SK-N-SH treated with all-trans-retinoic acid at 6 μM for 48 hours (cell line): Measurements from ENCODE around the gene NYAP2.

Experiments used
- ATAC-seq: fragments of 200-7000 bp; cut with Tn5 transposase; 3 replicates; pipeline ENCODE4 v1.9.1; 2020; ENCODE audit warnings: mild to moderate bottlenecking, moderate library complexity
- ARNTL ChIP-seq: fragments of 450-650 bp; formaldehyde crosslinking; IDR thresholded peaks from 2 replicates; pipeline ENCODE4 v1.5.0; 2020; ENCODE audit warnings: low read depth, mild to moderate bottlenecking, moderate library complexity, borderline replicate concordance
- BACH2 ChIP-seq: fragments of 250-450 bp; sonication (Bioruptor Pico); IDR thresholded peaks from 2 replicates; pipeline ENCODE4 v1.9.0; 2021; ENCODE audit warnings: mild to moderate bottlenecking, borderline replicate concordance
- CREB5 ChIP-seq: fragments of 250-450 bp; sonication (Bioruptor Pico); IDR thresholded peaks from 2 replicates; pipeline ENCODE4 v1.5.1; 2020; ENCODE audit warnings: low read depth, mild to moderate bottlenecking, moderate library complexity
- CSRNP3 ChIP-seq: fragments of 250-450 bp; sonication (Bioruptor Pico); IDR thresholded peaks from 2 replicates; pipeline ENCODE4 v1.5.1; 2021; ENCODE audit warnings: mild to moderate bottlenecking, moderate library complexity
- ESRRG ChIP-seq: fragments of 250-450 bp; sonication (Bioruptor Pico); IDR thresholded peaks from 2 replicates; pipeline ENCODE4 v1.6.1; 2021; ENCODE audit warnings: mild to moderate bottlenecking
- ISL1 ChIP-seq: fragments of 250-450 bp; sonication (Bioruptor Pico); IDR thresholded peaks from 2 replicates; pipeline ENCODE4 v2.1.2; 2022; ENCODE audit warnings: mild to moderate bottlenecking, moderate library complexity
- OSR1 ChIP-seq: fragments of 250-450 bp; sonication (Bioruptor Pico); IDR thresholded peaks from 2 replicates; pipeline ENCODE4 v1.8.0; 2022; ENCODE audit warnings: moderate library complexity, mild to moderate bottlenecking, inconsistent platforms
- PATZ1 ChIP-seq: fragments of 250-450 bp; sonication (Bioruptor Pico); IDR thresholded peaks from 2 replicates; pipeline ENCODE4 v1.8.0; 2020; ENCODE audit warnings: mild to moderate bottlenecking, moderate library complexity, borderline replicate concordance
- PPARA ChIP-seq: fragments of 250-450 bp; sonication (Bioruptor Pico); IDR thresholded peaks from 2 replicates; pipeline ENCODE4 v1.5.0; 2020; ENCODE audit warnings: mild to moderate bottlenecking, borderline replicate concordance
- RARB ChIP-seq: fragments of 250-450 bp; sonication (Bioruptor Pico); IDR thresholded peaks from 2 replicates; pipeline ENCODE4 v1.8.0; 2021; ENCODE audit warnings: mild to moderate bottlenecking, moderate library complexity
- SNAI2 ChIP-seq: fragments of 250-450 bp; sonication (Bioruptor Pico); IDR thresholded peaks from 2 replicates; pipeline ENCODE4 v1.5.0; 2020; ENCODE audit warnings: mild to moderate bottlenecking, moderate library complexity
- TOX ChIP-seq: fragments of 250-450 bp; sonication (Bioruptor Pico); IDR thresholded peaks from 2 replicates; pipeline ENCODE4 v1.8.0; 2021; ENCODE audit warnings: mild to moderate bottlenecking, moderate library complexity, borderline replicate concordance
- TSHZ2 ChIP-seq: fragments of 250-450 bp; sonication (Bioruptor Pico); IDR thresholded peaks from 2 replicates; pipeline ENCODE4 v1.5.0; 2020; ENCODE audit warnings: mild to moderate bottlenecking, moderate library complexity
- ZC3H10 ChIP-seq: fragments of 250-450 bp; sonication (Bioruptor Pico); IDR thresholded peaks from 2 replicates; pipeline ENCODE4 v1.5.1; 2021; ENCODE audit warnings: mild to moderate bottlenecking, moderate library complexity
- ZFP3 ChIP-seq: fragments of 250-450 bp; sonication (Bioruptor Pico); IDR thresholded peaks from 2 replicates; pipeline ENCODE4 v1.5.0; 2020; ENCODE audit warnings: mild to moderate bottlenecking, moderate library complexity
- ZFP30 ChIP-seq: fragments of 450-650 bp; formaldehyde crosslinking; IDR thresholded peaks from 2 replicates; pipeline ENCODE4 v1.5.0; 2022; ENCODE audit warnings: mild to moderate bottlenecking, moderate library complexity
- ZNF565 ChIP-seq: fragments of 450-650 bp; formaldehyde crosslinking; conservative IDR thresholded peaks from 2 replicates; pipeline ENCODE4 v1.5.0; 2020; ENCODE audit warnings: low read depth, mild to moderate bottlenecking, moderate library complexity
- ZNF8 ChIP-seq: fragments of 450-650 bp; formaldehyde crosslinking; IDR thresholded peaks from 2 replicates; pipeline ENCODE4 v1.5.0; 2020; ENCODE audit warnings: mild to moderate bottlenecking, moderate library complexity
- TF ChIP-seq, protein P1 (sequence below): fragments of 250-450 bp; sonication (Bioruptor Pico); IDR thresholded peaks from 2 replicates; pipeline ENCODE4 v1.8.0; 2021; ENCODE audit warnings: low read depth, mild to moderate bottlenecking, moderate library complexity, borderline replicate concordance

Gene NYAP2

DNA sequence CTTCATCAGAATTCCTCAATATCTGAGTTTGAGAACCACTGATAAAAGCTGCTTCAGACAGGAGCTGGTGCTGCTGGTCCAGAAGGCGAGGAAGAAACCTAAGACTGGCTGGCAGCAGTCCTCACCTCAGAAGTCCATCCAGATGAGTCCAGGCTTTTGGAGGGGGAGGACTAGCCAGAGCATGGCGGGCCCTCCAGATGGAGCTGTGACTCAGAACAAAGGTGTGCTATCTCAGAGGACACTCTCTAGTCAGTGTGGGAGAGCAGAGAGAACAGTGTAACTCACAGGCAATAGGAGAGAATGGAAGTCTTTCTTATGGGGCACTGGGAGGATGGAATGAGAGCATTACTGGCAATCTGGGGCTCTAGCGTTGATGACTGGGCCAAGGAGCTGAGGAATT, 191.4 kb downstream of the NYAP2 start (continued):
- no peak for TF ChIP-seq CREB5
- TF ChIP-seq ISL1 (CRISPR knock-in tag): no peak
- TF ChIP-seq OSR1 (CRISPR knock-in tag): no peak
- no peak for TF ChIP-seq SNAI2 (CRISPR knock-in tag)
- no peak for TF ChIP-seq ZFP30 (CRISPR knock-in tag)
- no peak for TF ChIP-seq CSRNP3 (CRISPR knock-in tag)
- no peak for TF ChIP-seq ESRRG (CRISPR knock-in tag)
- TF ChIP-seq ZNF565: no peak

- TF ChIP-seq SNAI2 (CRISPR knock-in tag) (no peak), ESRRG (CRISPR knock-in tag) (no peak)
- no peak for ATAC-seq
These were observed 198.4 kb downstream of the NYAP2 start for GRCh38 chr2:225597911-225598310.

DNA sequence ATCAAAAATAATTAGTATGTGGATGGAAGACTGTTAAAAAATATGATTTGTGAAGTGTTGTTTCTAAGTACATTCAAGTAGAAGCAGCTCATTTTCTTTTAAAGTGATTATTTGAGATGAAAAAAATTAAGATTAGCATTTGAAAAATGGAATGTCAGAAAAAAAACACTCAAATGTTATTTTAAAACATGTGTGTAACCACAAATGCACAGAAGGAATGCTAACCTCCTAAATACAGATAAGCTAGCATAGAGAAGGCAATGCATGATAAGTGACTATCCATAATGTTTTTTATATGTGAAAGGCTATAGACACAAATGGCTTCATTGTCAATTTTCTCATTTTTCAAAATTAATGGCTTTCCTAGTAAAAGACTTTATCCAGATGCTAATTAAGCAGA, 198.9 kb downstream of the NYAP2 start:
- no peak for ATAC-seq
- 0 out of 2 replicates have a peak, but pooled peaks have one; percentile 11 for TF ChIP-seq ISL1 (CRISPR knock-in tag)
- TF ChIP-seq RARB: no peak

GRCh38 chr2:225598897-225599296, 199.4 kb downstream of the NYAP2 start:
- no peak for TF ChIP-seq CREB5
- TF ChIP-seq SNAI2 (CRISPR knock-in tag): no peak
- no peak for ATAC-seq

- TF ChIP-seq ZFP30 (CRISPR knock-in tag) (no peak), SNAI2 (CRISPR knock-in tag) (no peak)
- ATAC-seq: no peak
These were observed 200.3 kb downstream of the NYAP2 start for GRCh38 chr2:225599856-225600255.

DNA sequence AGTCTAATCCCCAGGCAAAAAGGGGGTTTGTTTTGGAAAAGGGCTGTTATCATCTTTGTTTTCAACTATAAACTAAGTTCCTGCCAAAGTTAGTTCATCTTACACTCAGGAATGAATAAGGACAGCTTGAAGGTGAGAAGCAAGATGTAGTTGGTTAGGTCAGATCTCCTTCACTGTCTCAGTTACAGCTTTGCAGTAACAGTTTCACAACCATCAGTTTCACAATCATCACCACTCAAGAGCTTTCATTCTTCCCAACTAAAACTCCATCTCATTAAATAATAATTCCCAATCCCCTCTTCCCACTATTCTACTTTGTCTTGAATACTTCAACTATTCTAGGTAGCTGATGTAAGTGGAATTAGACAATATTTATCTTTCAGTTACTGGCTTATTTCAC, 200.9 kb downstream of the NYAP2 start:
- ATAC-seq: no peak
- TF ChIP-seq SNAI2 (CRISPR knock-in tag) (no peak), ZNF8 (CRISPR knock-in tag) (no peak), ZNF565 (no peak), CSRNP3 (CRISPR knock-in tag) (no peak), TSHZ2 (CRISPR knock-in tag) (no peak), PATZ1 (CRISPR knock-in tag) (no peak), BACH2 (no peak), ZC3H10 (CRISPR knock-in tag) (no peak), PPARA (CRISPR knock-in tag) (no peak), ISL1 (CRISPR knock-in tag) (no peak), ZFP3 (no peak), ARNTL (CRISPR knock-in tag) (no peak), TOX (CRISPR knock-in tag) (no peak), CREB5 (no peak), OSR1 (CRISPR knock-in tag) (no peak), ESRRG (CRISPR knock-in tag) (no peak), ZFP30 (CRISPR knock-in tag) (no peak)
- TF ChIP-seq, protein P1, sequence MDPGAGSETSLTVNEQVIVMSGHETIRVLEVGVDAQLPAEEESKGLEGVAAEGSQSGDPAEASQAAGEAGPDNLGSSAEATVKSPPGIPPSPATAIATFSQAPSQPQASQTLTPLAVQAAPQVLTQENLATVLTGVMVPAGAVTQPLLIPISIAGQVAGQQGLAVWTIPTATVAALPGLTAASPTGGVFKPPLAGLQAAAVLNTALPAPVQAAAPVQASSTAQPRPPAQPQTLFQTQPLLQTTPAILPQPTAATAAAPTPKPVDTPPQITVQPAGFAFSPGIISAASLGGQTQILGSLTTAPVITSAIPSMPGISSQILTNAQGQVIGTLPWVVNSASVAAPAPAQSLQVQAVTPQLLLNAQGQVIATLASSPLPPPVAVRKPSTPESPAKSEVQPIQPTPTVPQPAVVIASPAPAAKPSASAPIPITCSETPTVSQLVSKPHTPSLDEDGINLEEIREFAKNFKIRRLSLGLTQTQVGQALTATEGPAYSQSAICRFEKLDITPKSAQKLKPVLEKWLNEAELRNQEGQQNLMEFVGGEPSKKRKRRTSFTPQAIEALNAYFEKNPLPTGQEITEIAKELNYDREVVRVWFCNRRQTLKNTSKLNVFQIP (CRISPR knock-in tag): no peak
